Rectal smooth muscle tissue (tissue), 1 donor: ENCODE results near the gene PEX16.

Source experiments
- H3K27ac ChIP-seq: one replicate; pipeline ENCODE4 v1.7.0; 2013; ENCODE audit warnings: low read depth, low read length, inconsistent platforms
- H3K27me3 ChIP-seq: one replicate; pipeline ENCODE4 v1.7.0; 2013; ENCODE audit warnings: low read length; ENCODE audit not compliant: control insufficient read depth, insufficient read depth
- H3K36me3 ChIP-seq: one replicate; pipeline ENCODE4 v1.7.0; 2013; ENCODE audit warnings: low read length; ENCODE audit not compliant: control insufficient read depth, insufficient read depth
- H3K4me1 ChIP-seq: one replicate; pipeline ENCODE4 v1.7.0; 2013; ENCODE audit warnings: low read length; ENCODE audit not compliant: control insufficient read depth, insufficient read depth
- H3K4me3 ChIP-seq: one replicate; pipeline ENCODE4 v1.7.0; 2013; ENCODE audit warnings: low read length
- H3K9ac ChIP-seq: one replicate; pipeline ENCODE4 v1.7.0; 2013; ENCODE audit warnings: low read length

The PEX16 gene

GRCh38 chr11:45917623-45918330 is at the start of gene PEX16:
PEX16 (minus strand) TSS chr11:45917877; CDS start chr11:45917811, 66 bp downstream.
- Histone ChIP-seq H3K4me1 (no peaks in the 10 kb centered on the region), H3K9ac (peak within 1 kb of the TSS; percentile 82), H3K27me3 (no peaks in the 10 kb centered on the region)

GRCh38 chr11:45964911-45965389 is 47.3 kb upstream of the PEX16 start:
- peaks cover 13% of the 10 kb centered on the region for H3K36me3 ChIP-seq
- no peak overlapping the region for H3K27ac ChIP-seq
- H3K9ac ChIP-seq = no peak overlapping the region
- no peaks in the 10 kb centered on the region for H3K4me1 ChIP-seq
- H3K27me3 ChIP-seq = no peaks in the 10 kb centered on the region
- H3K4me3 ChIP-seq = no peak overlapping the region

More at GRCh38 chr11:45917623-45918330, at the start of gene PEX16:
- Histone ChIP-seq H3K4me3 (peak within 1 kb of the TSS; percentile 99), H3K27ac (peak within 1 kb of the TSS; percentile 79), H3K36me3 (peaks cover 17% of the 10 kb centered on the region)

GRCh38 chr11:45961751-45962240 is 44.1 kb upstream of the PEX16 start:
- Histone ChIP-seq H3K27ac (no peak overlapping the region), H3K9ac (no peak overlapping the region), H3K4me3 (no peak overlapping the region), H3K27me3 (no peaks in the 10 kb centered on the region), H3K36me3 (peaks cover 9% of the 10 kb centered on the region), H3K4me1 (no peaks in the 10 kb centered on the region)

GRCh38 chr11:45960387-45961095 is 42.9 kb upstream of the PEX16 start:
- no peak overlapping the region for H3K27ac ChIP-seq
- H3K4me1 ChIP-seq = no peaks in the 10 kb centered on the region
- peaks cover 5% of the 10 kb centered on the region for H3K36me3 ChIP-seq
- no peak overlapping the region for H3K4me3 ChIP-seq
- no peak overlapping the region for H3K9ac ChIP-seq
- no peaks in the 10 kb centered on the region for H3K27me3 ChIP-seq

- H3K27me3 ChIP-seq = no peaks in the 10 kb centered on the region
- H3K27ac ChIP-seq = no peak overlapping the region
- H3K4me1 ChIP-seq = no peaks in the 10 kb centered on the region
- no peaks in the 10 kb centered on the region for H3K36me3 ChIP-seq
- no peak overlapping the region for H3K9ac ChIP-seq
- H3K4me3 ChIP-seq = no peak overlapping the region
Observed at GRCh38 chr11:45959851-45960250, 42.2 kb upstream of the PEX16 start.

- Histone ChIP-seq H3K4me1 (peaks cover 2% of the 10 kb centered on the region), H3K36me3 (peaks cover 19% of the 10 kb centered on the region), H3K27me3 (no peaks in the 10 kb centered on the region), H3K27ac (no peak overlapping the region), H3K4me3 (no peak overlapping the region), H3K9ac (no peak overlapping the region)
Observed at GRCh38 chr11:45949992-45950407, 32.3 kb upstream of the PEX16 start.

- Histone ChIP-seq H3K27me3 (no peaks in the 10 kb centered on the region), H3K4me3 (no peak overlapping the region), H3K4me1 (peaks cover 2% of the 10 kb centered on the region), H3K36me3 (peaks cover 19% of the 10 kb centered on the region), H3K9ac (no peak overlapping the region), H3K27ac (no peak overlapping the region)
Observed at GRCh38 chr11:45948356-45948755, 30.7 kb upstream of the PEX16 start.

GRCh38 chr11:45947885-45948284 is 30.2 kb upstream of the PEX16 start:
- no peaks in the 10 kb centered on the region for H3K27me3 ChIP-seq
- no peak overlapping the region for H3K27ac ChIP-seq
- peaks cover 19% of the 10 kb centered on the region for H3K36me3 ChIP-seq
- H3K4me3 ChIP-seq = no peak overlapping the region
- no peak overlapping the region for H3K9ac ChIP-seq
- H3K4me1 ChIP-seq = peaks cover 2% of the 10 kb centered on the region

- Histone ChIP-seq H3K36me3 (peaks cover 19% of the 10 kb centered on the region), H3K27me3 (no peaks in the 10 kb centered on the region), H3K9ac (no peak overlapping the region)
Observed at GRCh38 chr11:45945397-45945999, 27.8 kb upstream of the PEX16 start.

GRCh38 chr11:45942381-45942780 is 24.7 kb upstream of the PEX16 start:
- Histone ChIP-seq H3K36me3 (peaks cover 10% of the 10 kb centered on the region), H3K27me3 (no peaks in the 10 kb centered on the region), H3K4me3 (no peak overlapping the region), H3K27ac (no peak overlapping the region), H3K9ac (no peak overlapping the region), H3K4me1 (peaks cover 2% of the 10 kb centered on the region)

More at GRCh38 chr11:45945397-45945999, 27.8 kb upstream of the PEX16 start:
- Histone ChIP-seq H3K4me1 (peaks cover 2% of the 10 kb centered on the region), H3K4me3 (no peak overlapping the region), H3K27ac (no peak overlapping the region)

GRCh38 chr11:45941285-45941684 is 23.6 kb upstream of the PEX16 start:
- peaks cover 7% of the 10 kb centered on the region for H3K36me3 ChIP-seq
- H3K27ac ChIP-seq = no peak overlapping the region
- peaks cover 2% of the 10 kb centered on the region for H3K4me1 ChIP-seq
- H3K27me3 ChIP-seq = no peaks in the 10 kb centered on the region
- no peak overlapping the region for H3K4me3 ChIP-seq
- H3K9ac ChIP-seq = no peak overlapping the region

GRCh38 chr11:45939836-45940235 is 22.2 kb upstream of the PEX16 start:
- no peak overlapping the region for H3K27ac ChIP-seq
- H3K9ac ChIP-seq = no peak overlapping the region
- no peaks in the 10 kb centered on the region for H3K27me3 ChIP-seq
- no peak overlapping the region for H3K4me3 ChIP-seq
- H3K4me1 ChIP-seq = no peaks in the 10 kb centered on the region
- peaks cover 6% of the 10 kb centered on the region for H3K36me3 ChIP-seq
